ENCODE measurements around the gene SLC2A10. TPM values are rescaled to one million over a fixed set of nuclear protein-coding genes. Genes with fewer than 3 reads are reported as not detected.

Gene SLC2A10
- total and polyA plus RNA-seq, 2 experiments from 2014 or later, result 4.9 to 14.6 TPM

- no peak for TF ChIP-seq REST (IDR thresholded peaks at IDR 0.05; ENCODE audit: unreplicated experiment)
- TF ChIP-seq ETS1 (IDR thresholded peaks at IDR 0.05), result no peak
Observed at GRCh38 chr20:46761566-46761965, 52.1 kb downstream of the SLC2A10 start (continued).

GRCh38 chr20:46764068-46764467 lies 54.6 kb downstream of the SLC2A10 start:
- Histone ChIP-seq H3K9me2 (ENCODE audit: insufficient read depth) (no peaks in the 10 kb centered on the region), H3K4me1 (ENCODE audit: insufficient read depth) (no peaks in the 10 kb centered on the region), H3K27me3 (ENCODE audit: insufficient read depth) (no peaks in the 10 kb centered on the region), H3K4me3 (no peak overlapping the region), H2AFZ (no peak overlapping the region), H3K4me2 (no peak overlapping the region), H3K79me2 (replicated peaks; ENCODE audit: insufficient read depth) (no peaks in the 10 kb centered on the region), H3K27ac (ENCODE audit: low read depth) (no peak overlapping the region), H3K36me3 (ENCODE audit: insufficient read depth) (no peaks in the 10 kb centered on the region), H4K20me1 (replicated peaks; ENCODE audit: insufficient read depth) (no peaks in the 10 kb centered on the region), H3F3A (replicated peaks; ENCODE audit: low read depth) (no peaks in the 10 kb centered on the region)
- Mint-ChIP-seq H3K27ac (no peak overlapping the region), H3K27me3 (ENCODE audit: insufficient read depth, low read depth, poor library complexity) (peaks cover 3% of the 10 kb centered on the region), H3K36me3 (ENCODE audit: low read depth) (no peaks in the 10 kb centered on the region), H3K4me3 (no peak overlapping the region), H3K9me3 (no peaks in the 10 kb centered on the region), H3K4me1 (no peaks in the 10 kb centered on the region; the same call in 2 of the 3 replicates)
- DNase-seq (ENCODE audit: low spot score) (no peak), ATAC-seq (no peak)
- TF ChIP-seq EZH2phosphoT487 (IDR thresholded peaks at IDR 0.05; ENCODE audit: unreplicated experiment), result no peak
- no peak for TF ChIP-seq CREB1 (CRISPR knock-in tag; IDR thresholded peaks at IDR 0.05; ENCODE audit: low read depth)
- no peak for TF ChIP-seq REST (IDR thresholded peaks at IDR 0.05; ENCODE audit: unreplicated experiment)
- no peak for TF ChIP-seq NANOG (IDR thresholded peaks at IDR 0.05; ENCODE audit: borderline replicate concordance)
- no peak for TF ChIP-seq STAT1 (IDR thresholded peaks at IDR 0.05; ENCODE audit: unreplicated experiment)
- TF ChIP-seq ZNF462 (CRISPR knock-in tag; IDR thresholded peaks at IDR 0.05), result no peak
- TF ChIP-seq ZNF114 (CRISPR knock-in tag; IDR thresholded peaks at IDR 0.05), result no peak
- TF ChIP-seq EZH2 (IDR thresholded peaks at IDR 0.05; ENCODE audit: low read depth, unreplicated experiment), result no peak
- TF ChIP-seq POLR2AphosphoS5 (IDR thresholded peaks at IDR 0.05; ENCODE audit: low read depth), result no peak

All from GM23338 (cell line).